Keratinocyte (primary cell): Measurements from ENCODE around the gene WNT7B.

ENCODE experiments used
- CTCF ChIP-seq, 3 experiments: IDR thresholded peaks in 1 of 3; conservative IDR thresholded peaks in 1 of 3; optimal IDR thresholded peaks in 1 of 3; 2 replicates in 2 of 3; 3 replicates in 1 of 3; pipeline versions ENCODE3 to v1.5.1; 2011; ENCODE audit warnings: low read length in 3 of 3, mild to moderate bottlenecking in 3 of 3, moderate library complexity in 2 of 3, control low read depth in 1 of 3, inconsistent platforms in 1 of 3; ENCODE audit not compliant: insufficient read depth in 2 of 3; ENCODE audit errors: extremely low read depth in 1 of 3
- EZH2 ChIP-seq: IDR thresholded peaks from one replicate; pipeline ENCODE4 v1.6.1; 2012; ENCODE audit warnings: inconsistent platforms, mild to moderate bottlenecking, low read length, moderate library complexity

GRCh38 chr22:45905326-45905923 is 71.5 kb downstream of the WNT7B start:
- TF ChIP-seq CTCF (optimal IDR thresholded peaks at IDR 0.05 in 1 of 3, IDR thresholded peaks at IDR 0.05 in 1 of 3, conservative IDR thresholded peaks at IDR 0.05 in 1 of 3; ENCODE audit: extremely low read depth in 1 of 3, insufficient read depth in 2 of 3, low read length in 3 of 3): no peak
- TF ChIP-seq EZH2: no peak
